B cell (primary cell): ENCODE results near the gene HOXB6. TPM values are rescaled to one million over a fixed set of nuclear protein-coding genes. Genes with fewer than 3 reads are reported as not detected.

Experiments used
- ATAC-seq: fragments of 200-7000 bp; cut with Tn5 transposase; one replicate; pipeline ENCODE4 v1.10.0; 2021; ENCODE audit warnings: low read depth, mild to moderate bottlenecking, moderate number of reproducible peaks, moderate library complexity
- CTCF ChIA-PET: fragments of 350-600 bp; sonication (Branson Sonifier 250); formaldehyde crosslinking; loops from one replicate; lab custom pipeline; 2021; ENCODE audit warnings: antibody characterized with exemption, inconsistent platforms; lab: Charles Lee
- POLR2A ChIA-PET: fragments of 350-600 bp; sonication (Branson Sonifier 250); formaldehyde crosslinking; loops from one replicate; lab custom pipeline; 2021; ENCODE audit warnings: antibody characterized with exemption; lab: Charles Lee
- DNase-seq: peaks from one replicate; pipeline ENCODE4 v3.0.0; 2013
- H2AFZ ChIP-seq: 2 replicates; pipeline ENCODE4 v1.6.1; 2012; ENCODE audit warnings: mild to moderate bottlenecking, low read depth, low read length; ENCODE audit not compliant: insufficient read depth, poor library complexity, severe bottlenecking
- H3K27ac ChIP-seq, 2 donors: 1 replicate in 1 of 2; 2 replicates in 1 of 2; pipeline ENCODE4 v1.5.1; 2012 to 2013; ENCODE audit warnings: low read length in 2 of 2, mild to moderate bottlenecking in 2 of 2, moderate library complexity in 1 of 2
- H3K27me3 ChIP-seq, 4 experiments: fragments of 200-600 bp in 1 of 4; sonication (generic) in 1 of 4; replicated peaks in 1 of 4; 1 replicate in 2 of 4; 2 replicates in 2 of 4; pipeline versions ENCODE4 v1.6.1 to v1.7.0; 2013 to 2016; ENCODE audit warnings: low read length in 3 of 4, mild to moderate bottlenecking in 2 of 4, mixed read lengths in 1 of 4, moderate library complexity in 1 of 4; ENCODE audit not compliant: insufficient read depth in 4 of 4, control insufficient read depth in 3 of 4; ENCODE audit errors: control extremely low read depth in 1 of 4
- H3K36me3 ChIP-seq, 2 experiments: replicated peaks in 1 of 2; 1 replicate in 1 of 2; 2 replicates in 1 of 2; pipeline versions ENCODE4 v1.6.1 to v1.7.1; 2013; ENCODE audit warnings: low read length in 1 of 2; ENCODE audit not compliant: insufficient read depth in 2 of 2, control insufficient read depth in 1 of 2; ENCODE audit errors: control extremely low read depth in 1 of 2, extremely low read depth in 1 of 2
- H3K4me1 ChIP-seq, 2 donors: fragments of 200-600 bp in 1 of 2; sonication (generic) in 1 of 2; 1 replicate in 1 of 2; 2 replicates in 1 of 2; pipeline versions ENCODE4 v1.5.1 to v1.6.1; 2013 to 2017; ENCODE audit warnings: low read length in 2 of 2; ENCODE audit not compliant: control insufficient read depth in 2 of 2, insufficient read depth in 2 of 2
- H3K4me2 ChIP-seq: replicated peaks from 2 replicates; pipeline ENCODE3; 2012; ENCODE audit warnings: mild to moderate bottlenecking, low read depth, low read length; ENCODE audit not compliant: poor library complexity, severe bottlenecking
- H3K4me3 ChIP-seq, 5 experiments: fragments of 200-600 bp in 1 of 5; sonication (generic) in 1 of 5; 1 replicate in 3 of 5; 2 replicates in 2 of 5; pipeline versions ENCODE4 v1.5.1 to v1.7.0; 2011 to 2016; ENCODE audit warnings: low read length in 4 of 5, mild to moderate bottlenecking in 4 of 5, low read depth in 2 of 5, control low read depth in 1 of 5, moderate library complexity in 1 of 5; ENCODE audit not compliant: insufficient read depth in 1 of 5; ENCODE audit errors: control extremely low read depth in 1 of 5, extremely low read depth in 1 of 5
- H3K79me2 ChIP-seq: fragments of 200-600 bp; sonication (generic); one replicate; pipeline ENCODE4 v1.6.0; 2016; ENCODE audit warnings: low read length; ENCODE audit not compliant: control insufficient read depth, insufficient read depth
- H3K9ac ChIP-seq: fragments of 200-600 bp; sonication (generic); 2 replicates; pipeline ENCODE4 v1.6.1; 2017; ENCODE audit warnings: mild to moderate bottlenecking, low read length, moderate library complexity
- H3K9me3 ChIP-seq, 3 donors: one replicate each; pipeline versions ENCODE4 v1.6.1 to v1.7.1; 2013; ENCODE audit warnings: low read length in 2 of 3; ENCODE audit not compliant: control insufficient read depth in 2 of 3, insufficient read depth in 1 of 3; ENCODE audit errors: control extremely low read depth in 1 of 3
- H4K20me1 ChIP-seq: 2 replicates; pipeline ENCODE4 v1.6.0; 2012; ENCODE audit warnings: mild to moderate bottlenecking, low read length; ENCODE audit not compliant: insufficient read depth, control insufficient read depth, poor library complexity, severe bottlenecking
- H3K27ac Mint-ChIP-seq: one replicate; pipeline ENCODE4 v1.8.0; 2021; ENCODE audit warnings: mixed read lengths
- H3K27me3 Mint-ChIP-seq: one replicate; pipeline ENCODE4 v1.8.0; 2021; ENCODE audit warnings: mixed read lengths
- H3K4me1 Mint-ChIP-seq: one replicate; pipeline ENCODE4 v1.8.0; 2021; ENCODE audit warnings: mixed read lengths
- H3K4me3 Mint-ChIP-seq: one replicate; pipeline ENCODE4 v1.8.0; 2021; ENCODE audit warnings: mixed read lengths
- H3K9me3 Mint-ChIP-seq: one replicate; pipeline ENCODE4 v1.8.0; 2022; ENCODE audit warnings: mixed read lengths; ENCODE audit not compliant: insufficient read depth
- EZH2 ChIP-seq: IDR thresholded peaks from 2 replicates; pipeline ENCODE4 v1.6.1; 2012; ENCODE audit warnings: borderline replicate concordance, low read depth, mild to moderate bottlenecking, moderate library complexity, low read length; ENCODE audit not compliant: insufficient read depth, poor library complexity, severe bottlenecking
- WGBS: methylation state at CpG from one replicate; pipeline ENCODE4 v1.1.5; 2013; ENCODE audit warnings: missing lambda C conversion rate; ENCODE audit not compliant: insufficient coverage; 5-methylcytosine and 5-hydroxymethylcytosine counted together
- intact Hi-C: fragments of 100-400 bp; cut with micrococcal nuclease; formaldehyde crosslinking; loops from one replicate; pipeline ENCODE4 v1.10.0; 2022
- polyA plus RNA-seq: library from polyadenylated mRNA; depleted of rRNA; stranded (reverse); fragments of >200 nt; gene quantifications from 2 replicates; pipeline ENCODE4 v1.2.3, GENCODE V29; 2012
- total RNA-seq, 2 donors: library from RNA; stranded (reverse); fragments of 120-200 nt in 1 of 2; gene quantifications; 1 replicate in 1 of 2; 2 replicates in 1 of 2; pipeline versions ENCODE4 v1.2.3 to v1.2.4, GENCODE V29; 2013 to 2022
- TF ChIP-seq, protein P1 (sequence below): fragments of 200-600 bp; IDR thresholded peaks from one replicate; pipeline ENCODE4 v1.8.0; 2022; ENCODE audit warnings: antibody characterized with exemption, mild to moderate bottlenecking

The HOXB6 gene
- total and polyA plus RNA-seq, 2 donors (not counting 1 experiment from before 2014, with no cell fraction given): 0.10 TPM; not detected in 1

DNA sequence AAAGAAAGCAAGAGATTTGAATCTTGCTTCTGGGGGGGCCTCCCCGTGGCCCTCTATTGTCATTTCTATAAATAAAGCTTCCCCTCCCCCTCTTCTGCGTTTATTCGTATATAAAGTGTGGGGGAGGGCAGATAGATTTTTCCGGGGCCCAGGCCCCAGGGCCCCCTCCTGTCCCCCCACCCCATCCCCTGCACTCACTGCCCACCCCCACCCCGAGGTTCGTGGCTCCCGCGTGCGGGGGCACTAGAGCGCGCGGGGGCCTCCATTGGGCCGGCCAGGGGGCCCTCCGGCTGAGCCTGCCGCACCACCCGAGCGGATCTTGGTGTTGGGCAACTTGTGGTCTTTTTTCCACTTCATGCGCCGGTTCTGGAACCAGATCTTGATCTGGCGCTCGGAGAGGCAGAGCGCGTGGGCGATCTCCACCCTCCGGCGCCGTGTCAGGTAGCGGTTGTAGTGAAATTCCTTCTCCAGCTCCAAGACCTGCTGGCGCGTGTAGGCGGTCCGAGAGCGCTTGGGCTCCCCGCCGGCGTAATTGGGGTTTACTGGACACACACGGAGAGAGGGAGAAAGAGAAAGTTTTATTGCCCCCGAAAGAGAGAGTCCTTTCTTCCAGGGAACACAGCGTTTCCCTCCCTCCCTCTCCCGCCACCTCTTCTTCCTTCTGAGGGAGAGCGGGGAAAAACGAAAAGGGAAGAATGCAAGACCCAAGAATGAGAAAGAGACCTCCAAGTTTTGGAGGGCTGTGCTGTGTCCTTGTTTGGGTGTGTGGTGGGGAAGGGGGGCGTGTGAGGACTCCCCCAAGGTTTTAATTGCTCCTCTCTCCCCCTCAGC lies 28.1 kb downstream of the HOXB6 start:
- H3K9me3 ChIP-seq: peaks cover 0 to 21% (median 0%) of the 10 kb centered on the region in 3 donors
- H3K4me3 ChIP-seq: peak overlapping the region in 2 of 5 experiments; percentile 76 to 77
- POLR2A ChIA-PET: no interaction called here
- H3K27me3 ChIP-seq: peaks cover 0 to 51% (median 35%) of the 10 kb centered on the region in 4 experiments
- Mint-ChIP-seq H3K4me1 (peaks cover 40% of the 10 kb centered on the region), H3K9me3 (no peaks in the 10 kb centered on the region), H3K4me3 (peak overlapping the region; percentile 84), H3K27me3 (peaks cover 37% of the 10 kb centered on the region), H3K27ac (no peak overlapping the region)
- TF ChIP-seq, protein P1, sequence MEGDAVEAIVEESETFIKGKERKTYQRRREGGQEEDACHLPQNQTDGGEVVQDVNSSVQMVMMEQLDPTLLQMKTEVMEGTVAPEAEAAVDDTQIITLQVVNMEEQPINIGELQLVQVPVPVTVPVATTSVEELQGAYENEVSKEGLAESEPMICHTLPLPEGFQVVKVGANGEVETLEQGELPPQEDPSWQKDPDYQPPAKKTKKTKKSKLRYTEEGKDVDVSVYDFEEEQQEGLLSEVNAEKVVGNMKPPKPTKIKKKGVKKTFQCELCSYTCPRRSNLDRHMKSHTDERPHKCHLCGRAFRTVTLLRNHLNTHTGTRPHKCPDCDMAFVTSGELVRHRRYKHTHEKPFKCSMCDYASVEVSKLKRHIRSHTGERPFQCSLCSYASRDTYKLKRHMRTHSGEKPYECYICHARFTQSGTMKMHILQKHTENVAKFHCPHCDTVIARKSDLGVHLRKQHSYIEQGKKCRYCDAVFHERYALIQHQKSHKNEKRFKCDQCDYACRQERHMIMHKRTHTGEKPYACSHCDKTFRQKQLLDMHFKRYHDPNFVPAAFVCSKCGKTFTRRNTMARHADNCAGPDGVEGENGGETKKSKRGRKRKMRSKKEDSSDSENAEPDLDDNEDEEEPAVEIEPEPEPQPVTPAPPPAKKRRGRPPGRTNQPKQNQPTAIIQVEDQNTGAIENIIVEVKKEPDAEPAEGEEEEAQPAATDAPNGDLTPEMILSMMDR: no peak
- TF ChIP-seq EZH2: no peak
- CTCF ChIA-PET: interaction anchor here (1.5 kb wide), 2 partner anchors 17 to 268 kb away, joined by 3 to 4 read pairs; partner anchors contain the start of gene HOXB5
- no peaks in the 10 kb centered on the region for H3K36me3 ChIP-seq
- ATAC-seq: no peak
- 22% methylated on average over 14 of the region's 43 CpGs for WGBS
- intact Hi-C loops: loop anchor here (5.0 kb wide), 1 partner anchor 36 kb away; the partner anchor contains the start of gene HOXB7
- DNase-seq: peak; percentile 35
- H3K27ac ChIP-seq: no peak overlapping the region
- H3K4me2 ChIP-seq: peak overlapping the region; percentile 96
- no peaks in the 10 kb centered on the region for H3K79me2 ChIP-seq
- peaks cover 40 to 41% of the 10 kb centered on the region in 2 donors for H3K4me1 ChIP-seq
- no peaks in the 10 kb centered on the region for H4K20me1 ChIP-seq
- H3K9ac ChIP-seq: peak overlapping the region; percentile 73
- no peak overlapping the region for H2AFZ ChIP-seq
